Mesenteric fat pad (tissue), 1 donor: Measurements from ENCODE around the gene ZNF808. TPM values are rescaled to one million over a fixed set of nuclear protein-coding genes. Genes with fewer than 3 reads are reported as not detected.
"Not testable (repeated sequence)": the region's sequence is repeated elsewhere in the genome, so short reads cannot be mapped to it uniquely, and the experiment has no call there.

Experiments
- DNase-seq: peaks from one replicate; pipeline ENCODE4 v3.0.0-alpha.2; 2020; ENCODE audit warnings: low spot score
- total RNA-seq: library from RNA; stranded (reverse); fragmentation: NEBNext Ultra II Directional; extraction: Animal tissue kit (Norgen Biotek cat#: 25700); gene quantifications from one replicate; pipeline ENCODE4 v1.2.1, GENCODE V29; 2021
- donor health status: DM: yes; HTN: yes; CAD: no.

The ZNF808 gene
- total RNA-seq, 1 donor from 2014 or later = 15.5 TPM

- peak; percentile 95 for DNase-seq
These were observed 8.4 kb downstream of the ZNF808 start for GRCh38 chr19:52535771-52536447.

DNA sequence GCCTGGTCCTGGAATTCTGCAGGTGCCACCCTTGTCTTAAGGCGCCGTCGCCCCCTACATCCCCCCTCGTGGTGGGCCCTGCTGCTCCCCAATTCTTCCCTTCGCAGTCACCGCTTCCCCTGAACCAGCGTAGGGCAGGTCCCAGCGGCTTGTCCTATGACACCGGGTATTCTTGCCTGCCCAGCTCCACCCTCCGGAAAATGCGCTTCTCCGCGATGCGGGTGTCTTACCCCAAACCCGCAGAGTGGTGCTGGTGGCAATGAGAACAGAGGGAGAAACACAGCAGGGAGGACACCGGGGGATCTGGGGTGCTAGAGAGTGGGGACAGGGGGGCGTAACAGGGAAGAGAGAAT, 9.0 kb downstream of the ZNF808 start:
- DNase-seq = no peak

GRCh38 chr19:52538815-52539214, 11.3 kb downstream of the ZNF808 start:
- not testable (repeated sequence) for DNase-seq

DNA sequence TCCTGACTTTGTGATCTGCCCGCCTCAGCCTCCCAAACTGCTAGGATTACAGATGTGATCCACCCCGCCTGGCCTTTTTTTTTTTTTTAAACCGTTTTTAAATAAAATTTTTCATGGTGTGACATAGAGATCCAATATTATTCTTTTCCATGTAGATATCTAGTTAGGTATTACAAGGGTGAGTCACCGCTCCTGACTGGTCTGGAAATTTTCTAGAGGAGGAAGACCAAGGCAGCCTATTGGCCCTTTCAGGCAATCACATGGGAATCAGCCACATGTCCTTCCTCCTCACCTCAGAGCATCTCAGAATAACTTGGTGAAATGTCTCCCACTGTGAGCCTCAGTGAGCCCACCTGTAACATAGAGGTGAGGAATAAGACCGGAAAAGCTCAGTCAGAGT, 13.7 kb downstream of the ZNF808 start:
- peak; percentile 0 for DNase-seq

DNA sequence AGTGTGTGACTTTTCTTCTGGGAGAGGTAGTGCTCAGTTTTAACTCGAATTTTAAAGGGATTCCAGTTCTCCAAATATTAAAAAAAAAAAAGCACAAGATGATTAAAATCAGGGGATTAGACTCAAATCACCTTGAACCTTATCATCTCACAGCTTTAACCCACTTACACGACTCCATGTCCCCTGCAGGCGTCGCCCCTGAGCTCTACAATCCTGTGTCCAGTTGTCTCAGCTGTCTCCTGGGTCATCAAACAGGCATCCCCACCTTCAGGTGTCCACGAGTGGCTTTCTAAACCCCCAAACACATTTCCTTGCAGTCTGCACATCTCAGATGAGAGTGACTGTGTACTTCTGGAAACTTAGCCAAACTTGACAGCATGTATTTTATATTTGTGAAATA, 14.1 kb downstream of the ZNF808 start:
- DNase-seq = peak; percentile 33

- peak; percentile 1 for DNase-seq
These were observed 15.1 kb downstream of the ZNF808 start for GRCh38 chr19:52542541-52542940.

DNA sequence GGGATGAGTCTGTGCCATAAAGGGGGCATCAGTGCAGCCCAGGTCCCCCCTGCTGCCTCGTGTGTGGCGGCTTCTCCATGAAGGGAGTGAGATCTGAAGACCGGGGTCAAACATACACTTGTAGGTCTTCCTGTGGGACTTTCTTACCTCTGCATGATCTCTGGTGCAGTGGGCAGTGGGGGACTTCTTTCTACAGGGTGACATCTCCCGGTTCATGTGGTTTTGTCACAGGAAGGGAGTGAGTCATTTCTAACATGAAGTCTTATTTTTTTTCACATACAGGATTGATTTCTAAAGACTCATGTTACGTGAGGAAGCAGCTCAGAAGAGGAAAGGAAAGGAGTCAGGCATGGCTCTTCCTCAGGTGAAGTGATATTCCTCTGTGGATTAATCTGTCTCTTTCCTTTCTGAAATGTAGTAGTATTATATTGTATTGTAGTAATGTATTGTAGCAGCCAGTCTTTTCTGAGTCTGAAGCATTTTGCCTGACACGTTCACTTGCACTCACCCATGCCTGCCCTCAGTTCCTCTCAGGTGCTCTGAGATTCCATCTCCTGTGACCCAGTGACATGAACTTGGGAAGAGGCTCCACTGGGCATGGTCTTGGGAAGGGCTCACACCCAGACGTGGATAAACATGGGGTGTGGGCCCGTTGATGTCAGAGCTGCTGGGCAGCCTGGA, 15.7 kb downstream of the ZNF808 start:
- peak; percentile 43 for DNase-seq

- no peak for DNase-seq
These were observed 26.9 kb downstream of the ZNF808 start for GRCh38 chr19:52554216-52554971.

GRCh38 chr19:52557231-52557995, 29.9 kb downstream of the ZNF808 start:
- DNase-seq = no peak

- DNase-seq = not testable (repeated sequence)
These were observed 31.4 kb downstream of the ZNF808 start for GRCh38 chr19:52558732-52559445.

GRCh38 chr19:52561611-52562010, 34.1 kb downstream of the ZNF808 start:
- DNase-seq = not testable (repeated sequence)

- DNase-seq = no peak
These were observed 38.7 kb downstream of the ZNF808 start for GRCh38 chr19:52566121-52566520.

DNA sequence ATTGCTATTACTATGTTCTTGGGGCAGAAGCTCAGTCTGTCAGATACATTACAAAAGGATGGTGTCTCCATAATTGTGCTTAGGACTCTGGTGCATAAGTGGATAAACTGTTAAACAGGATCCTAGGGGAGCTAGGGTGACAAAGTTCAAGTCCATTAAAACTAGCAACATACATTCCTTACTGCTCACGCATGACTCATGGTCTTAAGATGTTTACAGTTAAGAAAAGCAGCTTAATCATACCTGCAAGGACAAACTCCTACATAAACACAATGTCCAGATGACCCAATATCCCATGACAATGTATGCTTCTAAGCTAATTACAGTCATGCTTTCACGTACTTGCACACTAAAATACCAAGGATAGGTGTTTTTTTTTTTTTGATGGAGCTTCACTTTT, 39.1 kb downstream of the ZNF808 start:
- DNase-seq = no peak

GRCh38 chr19:52567921-52568320, 40.5 kb downstream of the ZNF808 start:
- DNase-seq = no peak

- not testable (repeated sequence) for DNase-seq
These were observed 42.2 kb downstream of the ZNF808 start for GRCh38 chr19:52569638-52569999.

DNA sequence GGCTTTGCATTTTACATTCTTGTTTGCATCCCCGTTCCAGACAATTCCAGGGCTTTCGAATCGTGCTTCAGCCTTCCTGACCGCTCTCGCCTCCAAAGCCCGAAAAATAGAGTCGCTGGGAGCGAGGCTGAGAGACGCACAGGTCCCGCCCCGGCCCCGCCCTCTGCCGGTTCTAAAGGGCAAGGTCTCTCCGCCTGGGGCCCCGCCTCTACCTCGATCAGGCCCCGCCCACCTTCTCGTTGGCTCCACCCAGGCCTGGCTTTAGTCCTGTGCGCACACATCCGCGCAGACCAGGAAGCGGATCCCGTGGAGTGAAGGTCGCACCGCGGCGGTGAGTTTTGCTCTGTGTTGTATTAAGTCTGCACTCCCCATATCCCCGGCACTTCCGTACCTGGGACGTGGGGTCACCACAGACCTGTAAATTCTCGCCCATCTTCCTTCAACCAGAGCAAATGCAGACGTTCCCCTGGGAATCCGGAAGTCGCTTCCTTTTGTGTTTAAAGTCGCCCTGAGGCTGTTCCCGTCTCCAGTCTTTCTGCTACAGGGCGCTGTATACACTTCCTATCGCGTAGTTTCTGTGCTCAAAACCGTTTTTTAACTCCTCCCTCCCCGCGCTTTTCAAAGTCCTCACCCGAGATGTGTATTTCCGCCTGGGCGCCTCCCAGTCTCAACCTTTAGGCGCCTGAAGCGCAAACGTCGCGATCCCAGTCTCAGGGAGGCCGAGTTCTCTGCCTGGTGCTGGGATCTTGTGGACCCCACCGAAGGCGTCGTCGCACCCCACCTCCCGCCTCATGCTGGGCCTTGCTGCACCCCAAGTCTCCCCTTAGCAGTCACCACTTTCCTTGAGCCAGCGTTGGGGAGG, 42.8 kb downstream of the ZNF808 start, which contains the start of gene ZNF701:
Gene ZNF701 (plus strand): TSS at position 288 of the 862 bp plus-strand sequence. CDS start 3,861 bp downstream, outside the sequence.
- DNase-seq = peak; percentile 98

DNA sequence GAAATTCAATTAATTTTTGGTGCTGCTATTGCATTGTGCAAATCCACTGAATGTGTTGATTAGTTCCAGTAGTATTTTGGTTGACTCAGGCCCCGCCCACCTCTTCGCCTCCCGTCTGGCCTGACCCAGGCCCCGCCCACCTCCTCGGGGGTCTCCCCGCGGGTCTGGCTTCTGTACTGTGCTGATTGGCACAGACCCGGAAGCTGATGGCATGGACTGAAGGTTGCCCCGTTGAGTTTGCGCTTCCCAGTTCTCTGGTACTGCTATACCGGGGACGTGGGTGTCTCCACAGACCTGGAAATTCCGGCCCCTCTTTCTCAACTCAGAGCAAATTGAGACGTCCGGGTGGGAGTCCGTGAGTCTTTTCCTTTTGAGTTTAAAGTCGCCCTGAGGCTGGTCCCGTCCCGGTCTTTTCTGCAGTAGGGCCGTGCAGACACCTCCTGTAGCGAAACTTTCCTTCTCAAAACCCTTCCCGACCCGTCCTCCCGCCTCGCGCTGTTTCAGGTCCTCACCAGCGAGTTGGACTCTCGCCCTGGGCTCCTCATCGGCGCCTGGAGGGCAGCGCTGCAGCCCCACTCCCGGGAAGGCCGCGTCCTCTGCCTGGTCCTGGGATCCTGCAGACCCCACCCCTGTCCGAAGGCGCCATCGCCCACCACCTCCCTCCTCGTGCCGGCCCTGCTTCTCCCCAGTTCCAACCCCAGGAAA, 57.4 kb downstream of the ZNF808 start:
- DNase-seq = no peak

DNA sequence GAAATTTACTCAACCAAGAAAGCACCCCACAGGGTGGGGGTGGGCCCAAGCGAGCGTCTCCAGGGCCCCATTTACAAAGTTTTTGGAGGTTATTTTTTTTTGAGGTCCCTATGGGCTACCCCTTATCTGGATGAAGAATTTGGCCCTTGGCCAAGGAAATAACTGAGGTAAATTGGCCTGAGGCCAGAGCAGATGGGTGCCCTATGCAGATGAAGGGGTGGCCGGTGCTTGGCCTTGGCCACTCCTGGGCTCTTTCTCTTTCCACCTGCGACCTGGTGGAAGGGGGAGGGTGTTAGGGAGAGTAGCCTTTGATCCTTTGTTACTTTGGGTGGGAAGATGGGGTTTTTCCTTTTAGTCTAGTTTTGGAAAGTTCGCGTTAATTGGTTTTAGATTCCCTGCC, 58.1 kb downstream of the ZNF808 start:
- no peak for DNase-seq

DNA sequence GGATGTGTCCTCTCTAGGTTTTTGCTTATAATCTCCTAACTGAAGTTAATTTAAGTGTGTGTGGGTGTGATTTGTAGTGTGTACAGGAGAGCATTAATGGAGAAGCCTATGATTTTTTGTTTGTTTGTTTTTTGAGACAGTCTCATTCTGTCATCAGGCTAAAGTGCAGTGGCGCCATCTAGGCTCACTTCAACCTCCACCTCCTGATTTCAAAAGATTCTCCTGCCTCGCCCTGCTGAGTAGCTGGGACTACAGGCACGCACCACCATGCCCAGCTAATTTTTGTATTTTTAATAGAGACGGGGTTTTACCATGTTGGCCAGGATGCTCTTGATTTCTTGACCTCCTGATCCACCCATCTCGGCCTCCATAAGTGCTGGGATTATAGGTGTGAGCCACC, 63.3 kb downstream of the ZNF808 start:
- DNase-seq = no peak
